Measurements from ENCODE around the gene ARHGEF17.

The ARHGEF17 gene

GRCh38 chr11:73380897-73381410 lies 72.9 kb downstream of the ARHGEF17 start:
- DNase-seq (ENCODE audit: low read depth) = no peak
- no peak for TF ChIP-seq CTCF (IDR thresholded peaks at IDR 0.05; ENCODE audit: low read depth, low read length, missing control alignments)
- no peak overlapping the region; the same call in 1 of the 2 replicates for H3K4me3 ChIP-seq (ENCODE audit: low read depth, low read length)

- no peak for TF ChIP-seq CTCF (IDR thresholded peaks at IDR 0.05; ENCODE audit: low read depth, low read length, missing control alignments)
- no peak for DNase-seq (ENCODE audit: low read depth)
- peak overlapping the region; percentile 24; the same call in 1 of the 2 replicates for H3K4me3 ChIP-seq (ENCODE audit: low read depth, low read length)
These were observed 73.5 kb downstream of the ARHGEF17 start for GRCh38 chr11:73381589-73381988.

- TF ChIP-seq CTCF (IDR thresholded peaks at IDR 0.05; ENCODE audit: low read depth, low read length, missing control alignments) = no peak
- DNase-seq (ENCODE audit: low read depth) = no peak
- peak overlapping the region; percentile 24 for H3K4me3 ChIP-seq (ENCODE audit: low read depth, low read length)
These were observed 74.1 kb downstream of the ARHGEF17 start for GRCh38 chr11:73382183-73382582.

GRCh38 chr11:73382747-73383146 lies 74.7 kb downstream of the ARHGEF17 start:
- H3K4me3 ChIP-seq (ENCODE audit: low read depth, low read length) = peak overlapping the region; percentile 5; the same call in 1 of the 2 replicates
- no peak for DNase-seq (ENCODE audit: low read depth)
- TF ChIP-seq CTCF (IDR thresholded peaks at IDR 0.05; ENCODE audit: low read depth, low read length, missing control alignments) = no peak

- peak; percentile 14 for TF ChIP-seq CTCF (IDR thresholded peaks at IDR 0.05; ENCODE audit: low read depth, low read length, missing control alignments)
- DNase-seq (ENCODE audit: low read depth) = no peak
- peak overlapping the region; percentile 5; the same call in 1 of the 2 replicates for H3K4me3 ChIP-seq (ENCODE audit: low read depth, low read length)
These were observed 75.4 kb downstream of the ARHGEF17 start for GRCh38 chr11:73383249-73384124.

- DNase-seq (ENCODE audit: low read depth) = no peak
- no peak overlapping the region for H3K4me3 ChIP-seq (ENCODE audit: low read depth, low read length)
- TF ChIP-seq CTCF (IDR thresholded peaks at IDR 0.05; ENCODE audit: low read depth, low read length, missing control alignments) = no peak
These were observed 76.0 kb downstream of the ARHGEF17 start for GRCh38 chr11:73384125-73384441.

- peak overlapping the region; percentile 16; the same call in 1 of the 2 replicates for H3K4me3 ChIP-seq (ENCODE audit: low read depth, low read length)
- no peak for DNase-seq (ENCODE audit: low read depth)
- no peak for TF ChIP-seq CTCF (IDR thresholded peaks at IDR 0.05; ENCODE audit: low read depth, low read length, missing control alignments)
These were observed 76.4 kb downstream of the ARHGEF17 start for GRCh38 chr11:73384531-73384871.

Data from GM12864 (cell line).